Activated CD8-positive, alpha-beta memory T cell treated with anti-CD3 and anti-CD28 coated beads for 36 hours (primary cell): ENCODE measurements around the gene BRINP1. TPM values are rescaled to one million over a fixed set of nuclear protein-coding genes. Genes with fewer than 3 reads are reported as not detected.

Experiments
- CTCF ChIA-PET: fragments of 350-600 bp; sonication (Branson Sonifier 250); formaldehyde crosslinking; loops from one replicate; lab custom pipeline; 2021; ENCODE audit warnings: antibody characterized with exemption; lab: Charles Lee
- POLR2A ChIA-PET: fragments of 350-600 bp; sonication (Branson Sonifier 250); formaldehyde crosslinking; loops from one replicate; lab custom pipeline; 2021; ENCODE audit warnings: antibody characterized with exemption; lab: Charles Lee
- total RNA-seq, 2 experiments: library from RNA; stranded (reverse); gene quantifications; one replicate each; pipeline ENCODE4 v1.2.3, GENCODE V29; 2021

The BRINP1 gene
- total RNA-seq, 2 experiments from 2014 or later, result not detected

- ChIA-PET CTCF (no interaction called here), POLR2A (no interaction called here)
These were observed 25.9 kb downstream of the BRINP1 start for GRCh38 chr9:119343059-119343990.

DNA sequence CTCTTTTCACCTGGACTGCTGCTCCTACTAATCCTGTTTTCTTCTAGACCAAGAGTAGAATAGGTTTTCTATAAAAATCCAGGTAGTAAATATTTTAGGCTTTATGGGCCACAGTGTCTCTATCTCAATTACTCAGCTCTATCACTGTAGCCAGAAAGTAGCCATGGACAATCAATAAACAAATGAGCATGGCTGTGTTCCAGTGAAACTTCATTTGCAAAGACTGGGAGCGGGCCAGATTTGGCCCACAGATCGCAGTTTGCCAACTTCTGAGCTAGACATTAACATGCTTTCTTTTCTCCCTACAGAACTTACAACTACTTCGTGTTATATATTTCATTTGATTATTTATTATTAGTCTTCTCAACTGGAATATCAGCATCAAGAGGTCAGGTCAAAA, 30.2 kb downstream of the BRINP1 start:
- ChIA-PET CTCF (no interaction called here), POLR2A (no interaction called here)

DNA sequence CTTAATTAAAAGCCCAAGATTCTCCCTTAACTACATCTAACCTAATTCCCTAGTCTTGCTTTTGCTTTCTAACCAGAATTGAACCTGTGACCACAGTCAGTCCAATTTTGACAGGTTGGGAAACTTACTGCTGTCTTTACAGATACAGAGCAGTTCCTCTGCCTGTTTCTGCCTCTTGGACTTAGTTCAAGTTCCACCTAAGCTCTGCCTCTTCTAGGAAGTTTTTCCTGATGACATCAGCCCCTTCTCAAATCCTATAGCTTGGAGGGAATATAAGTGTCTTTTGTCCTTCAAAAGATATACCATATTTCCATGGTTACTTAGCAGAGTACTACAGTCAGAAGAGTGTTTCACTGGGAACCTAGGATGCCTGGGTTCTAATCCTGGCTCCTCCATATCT, 31.7 kb downstream of the BRINP1 start:
- ChIA-PET POLR2A (no interaction called here), CTCF (no interaction called here)

DNA sequence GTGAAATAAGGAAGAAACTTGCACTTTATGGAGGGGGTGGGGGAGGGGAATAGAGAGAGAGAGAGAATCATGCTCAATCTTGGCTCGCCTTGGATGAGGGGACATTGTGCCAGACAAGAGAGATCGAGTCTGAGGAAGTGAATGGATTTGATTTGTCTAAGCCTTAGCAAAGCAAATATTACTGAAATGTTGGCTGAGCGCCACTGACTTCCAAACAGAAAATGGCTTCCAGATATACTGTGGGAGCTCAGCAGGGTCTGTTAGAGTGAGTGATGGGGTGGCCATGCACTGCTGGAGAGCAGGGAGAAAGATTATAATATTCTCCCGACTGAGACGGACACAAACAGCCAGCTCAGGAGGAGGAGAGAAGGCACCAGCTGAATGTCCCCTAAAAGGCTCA, 34.5 kb downstream of the BRINP1 start:
- ChIA-PET CTCF (no interaction called here), POLR2A (no interaction called here)

DNA sequence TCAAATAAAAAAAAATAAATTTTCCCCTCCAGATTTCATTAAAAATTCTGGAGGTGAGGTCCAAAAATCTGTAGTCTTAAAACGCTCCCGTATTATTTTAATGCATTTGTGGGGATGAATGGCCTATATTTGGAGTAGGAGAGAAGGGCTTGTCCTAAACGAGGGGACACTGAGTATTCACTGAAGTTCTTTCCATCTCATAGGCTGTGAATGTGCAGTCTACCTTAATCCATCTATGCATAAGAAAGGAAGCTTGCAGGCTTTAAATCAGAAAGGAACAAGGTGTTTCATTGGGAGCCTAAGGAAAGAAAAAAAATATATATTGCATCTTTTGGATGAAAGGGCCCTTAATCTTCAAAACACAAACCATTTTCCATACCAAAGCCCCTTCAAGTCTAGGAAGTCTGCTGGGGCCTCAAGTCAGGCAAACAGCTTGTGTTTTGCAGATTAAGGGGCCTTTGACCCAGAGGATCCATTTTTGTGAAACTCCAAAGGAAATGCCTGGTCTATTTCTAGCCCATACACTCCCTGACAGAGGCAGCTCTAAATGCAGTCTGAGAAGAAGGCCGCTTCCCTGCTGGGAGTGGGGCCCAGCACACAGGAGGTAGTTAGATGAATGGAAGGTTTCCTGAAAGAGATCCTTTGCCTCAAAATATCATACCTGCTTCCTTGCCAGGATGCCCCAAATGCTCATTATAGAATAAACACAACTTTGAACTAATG, 35.6 kb downstream of the BRINP1 start:
- ChIA-PET CTCF (no interaction called here), POLR2A (no interaction called here)

GRCh38 chr9:119332522-119332921, 36.7 kb downstream of the BRINP1 start:
- ChIA-PET POLR2A (no interaction called here), CTCF (no interaction called here)

- POLR2A ChIA-PET, result no interaction called here
- CTCF ChIA-PET, result no interaction called here
These were observed 47.1 kb downstream of the BRINP1 start for GRCh38 chr9:119322184-119322583.

DNA sequence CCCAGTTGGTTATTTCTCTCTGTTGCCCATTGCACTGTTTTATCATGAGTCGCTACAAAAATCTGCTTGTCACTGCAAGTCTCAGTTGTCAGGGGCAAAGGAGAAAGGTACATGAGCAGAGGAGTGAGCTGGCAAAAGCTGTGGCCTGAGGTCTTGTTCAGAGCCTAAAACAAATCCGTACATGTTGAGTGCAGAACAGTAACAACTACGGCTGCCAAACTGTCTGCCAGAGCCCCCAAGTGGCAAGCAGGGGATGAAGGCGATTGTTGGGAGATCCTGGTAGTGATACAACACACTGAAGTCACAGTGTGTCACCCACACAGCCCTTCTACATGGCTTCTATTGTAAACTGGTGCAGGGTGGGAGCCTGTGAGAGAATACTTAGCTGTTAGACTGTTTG, 50.9 kb downstream of the BRINP1 start:
- ChIA-PET CTCF (no interaction called here), POLR2A (no interaction called here)

GRCh38 chr9:119313846-119314245, 55.4 kb downstream of the BRINP1 start:
- ChIA-PET CTCF (no interaction called here), POLR2A (no interaction called here)

DNA sequence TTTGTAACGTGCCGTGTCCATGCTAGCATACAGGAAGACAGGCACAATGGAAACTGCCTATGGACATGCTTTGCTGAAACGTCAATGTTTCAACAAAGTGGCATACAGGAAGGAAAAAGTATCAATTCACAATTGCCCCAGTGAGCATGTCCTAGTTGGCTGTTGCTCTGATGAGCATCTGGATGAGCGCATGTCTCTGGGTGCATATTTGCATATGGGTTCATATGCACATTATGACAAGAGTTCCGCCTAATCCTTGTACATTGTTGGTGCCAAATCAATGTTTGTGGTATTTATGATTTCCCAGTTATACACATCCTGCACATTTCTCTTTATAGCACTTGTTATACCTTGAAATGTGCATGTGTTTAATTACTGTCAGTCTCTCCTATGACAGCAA, 58.5 kb downstream of the BRINP1 start:
- CTCF ChIA-PET, result no interaction called here
- POLR2A ChIA-PET, result no interaction called here

DNA sequence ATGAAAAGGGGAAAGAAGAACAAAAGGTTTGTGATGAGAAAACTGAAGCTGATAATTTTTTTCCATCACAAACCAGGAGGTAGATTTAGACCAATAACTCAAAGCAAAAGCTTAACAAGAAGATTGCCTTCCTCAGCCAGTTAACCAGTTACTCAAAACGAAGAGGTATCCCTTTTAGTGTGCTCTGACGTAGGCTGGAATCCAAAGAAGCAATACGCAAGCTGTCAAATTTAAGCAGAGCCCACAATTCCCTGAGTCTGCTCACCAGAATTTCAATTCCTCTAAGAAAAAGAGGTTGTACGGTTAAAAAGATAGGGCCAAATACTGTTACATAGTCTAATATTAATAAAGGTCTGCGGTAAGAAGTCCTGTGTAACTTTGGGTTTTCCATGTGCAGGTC, 61.8 kb downstream of the BRINP1 start:
- ChIA-PET POLR2A (no interaction called here), CTCF (no interaction called here)

- CTCF ChIA-PET, result no interaction called here
- POLR2A ChIA-PET, result no interaction called here
These were observed 64.7 kb downstream of the BRINP1 start for GRCh38 chr9:119304555-119304954.

DNA sequence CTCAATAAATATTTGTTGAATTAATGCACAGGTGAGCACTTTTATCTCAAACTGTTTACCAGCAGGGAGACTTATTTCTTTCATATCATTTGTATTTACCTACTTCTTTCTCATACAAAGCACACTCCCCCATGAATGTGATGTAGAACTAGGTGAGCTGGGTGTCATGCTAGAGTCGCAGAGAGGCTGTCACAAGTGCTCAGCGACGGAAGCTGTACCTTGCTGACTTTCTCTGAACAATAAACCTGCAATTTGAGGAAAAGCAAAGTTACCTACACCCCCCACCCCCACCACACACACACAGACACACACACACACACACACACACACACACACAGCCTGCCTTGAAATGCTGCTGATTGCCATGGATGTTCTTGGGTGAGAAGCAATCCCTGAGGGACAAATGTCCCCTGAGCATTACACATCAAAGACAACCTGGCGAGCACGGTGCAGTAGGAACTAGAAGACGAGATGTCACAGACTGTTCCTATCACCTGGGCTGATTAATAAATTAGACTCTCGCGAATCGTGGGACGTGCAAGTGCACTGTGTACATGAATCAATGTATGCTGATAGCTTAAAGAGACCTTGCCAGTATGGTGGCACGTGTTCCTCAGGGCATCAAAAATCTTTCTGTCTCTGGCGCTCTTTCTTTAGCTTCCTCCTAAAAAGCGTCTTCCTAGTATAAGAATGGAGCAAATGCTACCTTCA, 66.1 kb downstream of the BRINP1 start:
- CTCF ChIA-PET, result interaction anchor here (0.6 kb wide), 1 partner anchor 1208 kb away, joined by 3 read pairs; no protein-coding TSS in a partner anchor
- POLR2A ChIA-PET, result interaction anchor here (0.7 kb wide), 1 partner anchor 76 kb away, joined by 3 read pairs; no protein-coding TSS in a partner anchor

GRCh38 chr9:119298076-119298853, 71.0 kb downstream of the BRINP1 start:
- ChIA-PET POLR2A (no interaction called here), CTCF (no interaction called here)

GRCh38 chr9:119291554-119291953, 77.7 kb downstream of the BRINP1 start:
- POLR2A ChIA-PET, result no interaction called here

DNA sequence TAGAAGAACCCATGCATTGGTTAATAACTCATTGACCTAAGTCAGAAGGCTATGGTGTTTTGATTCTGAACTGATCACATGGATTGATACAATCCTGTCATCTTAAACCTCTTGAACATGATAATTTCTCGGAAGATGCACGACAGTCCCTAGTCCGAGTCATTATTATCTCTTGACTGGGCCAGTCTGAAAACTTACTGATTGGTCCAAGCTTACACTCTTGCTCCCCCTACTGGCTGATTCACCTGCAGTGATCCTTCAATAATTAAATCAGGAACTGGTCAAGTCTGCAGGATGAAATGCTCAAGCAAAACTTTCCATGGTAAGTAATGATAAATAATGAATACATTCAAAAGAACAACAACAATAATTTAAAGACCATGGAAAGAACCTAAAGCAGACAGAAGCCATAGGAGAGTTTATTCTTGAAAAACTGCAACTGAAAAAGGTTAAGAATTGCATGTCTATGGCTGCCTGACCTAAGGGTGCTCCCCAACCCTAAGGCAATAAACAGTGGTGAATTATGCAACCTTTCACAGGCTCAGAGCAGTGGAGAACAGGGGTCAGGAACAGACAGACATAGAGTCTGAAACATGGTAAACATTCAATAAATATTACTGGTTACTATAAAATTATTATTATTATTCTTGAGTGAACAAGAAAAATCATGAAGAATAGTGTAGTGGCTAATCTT, 79.3 kb downstream of the BRINP1 start:
- POLR2A ChIA-PET, result no interaction called here
- CTCF ChIA-PET, result no interaction called here

More at GRCh38 chr9:119291554-119291953, 77.7 kb downstream of the BRINP1 start:
- CTCF ChIA-PET, result no interaction called here

DNA sequence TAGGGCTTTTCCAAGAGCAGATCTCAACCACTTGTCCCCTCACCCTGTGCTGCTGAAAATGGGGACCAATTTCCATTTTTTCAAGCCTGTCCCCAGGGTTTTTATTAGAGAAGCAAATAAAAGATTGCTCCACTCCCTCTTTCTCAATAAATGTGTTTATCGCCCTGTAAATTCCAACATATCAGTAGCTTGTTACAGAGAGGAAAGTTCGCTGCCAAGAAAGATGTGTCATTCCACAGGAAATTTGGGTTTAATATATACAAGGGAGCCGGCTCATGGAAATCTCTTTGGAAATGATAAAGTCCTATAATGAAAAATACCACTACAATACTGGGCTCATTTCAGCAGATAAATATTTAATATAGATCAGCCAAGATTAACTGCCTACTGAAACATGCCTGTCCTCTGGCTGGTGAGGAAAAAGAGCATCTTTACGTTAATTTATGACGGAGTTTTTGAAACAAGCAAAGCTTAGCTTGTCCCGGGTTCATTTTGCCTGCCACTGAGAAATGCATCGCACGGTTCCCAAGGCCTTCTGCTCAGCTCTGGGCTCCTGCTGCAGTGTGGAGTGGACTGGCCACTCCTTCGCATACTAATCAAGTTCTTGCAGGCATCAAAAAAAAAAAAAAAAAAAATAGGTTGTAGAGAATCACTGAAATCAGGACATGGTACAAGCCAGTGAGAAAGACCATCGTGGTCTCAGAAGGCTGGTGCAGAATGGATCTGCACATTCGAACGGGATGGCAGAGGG, 84.5 kb downstream of the BRINP1 start:
- CTCF ChIA-PET, result no interaction called here

GRCh38 chr9:119284118-119284517, 85.1 kb downstream of the BRINP1 start:
- CTCF ChIA-PET, result no interaction called here
- POLR2A ChIA-PET, result no interaction called here

More for the DNA sequence above, 84.5 kb downstream of the BRINP1 start:
- POLR2A ChIA-PET, result no interaction called here
